HL-60 (cell line): ENCODE measurements around the gene ACTL10.

ENCODE experiments used
- CTCF ChIP-seq: IDR thresholded peaks from one replicate; pipeline ENCODE4 v1.5.1; 2011; ENCODE audit warnings: low read length, control low read depth, inconsistent platforms; ENCODE audit not compliant: insufficient read depth
- GABPA ChIP-seq: IDR thresholded peaks from 2 replicates; pipeline ENCODE4 v1.6.1; 2012; ENCODE audit warnings: low read depth
- POLR2AphosphoS5 ChIP-seq: IDR thresholded peaks from 2 replicates; pipeline ENCODE4 v1.6.1; 2012; ENCODE audit warnings: low read depth
- REST ChIP-seq: IDR thresholded peaks from 2 replicates; pipeline ENCODE4 v1.6.1; 2012; ENCODE audit warnings: low read depth; ENCODE audit not compliant: insufficient replicate concordance

GRCh38 chr20:33693741-33694638, 27.2 kb downstream of the ACTL10 start:
- TF ChIP-seq CTCF (no peak), GABPA (no peak), REST (no peak), POLR2AphosphoS5 (no peak)
